Fibroblast of the conjunctiva (primary cell): ENCODE results near the gene ATP8B3.

Experiments used
- DNase-seq: peaks from one replicate; pipeline ENCODE4 v3.0.0-alpha.2; 2010; ENCODE audit warnings: low read depth

The ATP8B3 gene

DNA sequence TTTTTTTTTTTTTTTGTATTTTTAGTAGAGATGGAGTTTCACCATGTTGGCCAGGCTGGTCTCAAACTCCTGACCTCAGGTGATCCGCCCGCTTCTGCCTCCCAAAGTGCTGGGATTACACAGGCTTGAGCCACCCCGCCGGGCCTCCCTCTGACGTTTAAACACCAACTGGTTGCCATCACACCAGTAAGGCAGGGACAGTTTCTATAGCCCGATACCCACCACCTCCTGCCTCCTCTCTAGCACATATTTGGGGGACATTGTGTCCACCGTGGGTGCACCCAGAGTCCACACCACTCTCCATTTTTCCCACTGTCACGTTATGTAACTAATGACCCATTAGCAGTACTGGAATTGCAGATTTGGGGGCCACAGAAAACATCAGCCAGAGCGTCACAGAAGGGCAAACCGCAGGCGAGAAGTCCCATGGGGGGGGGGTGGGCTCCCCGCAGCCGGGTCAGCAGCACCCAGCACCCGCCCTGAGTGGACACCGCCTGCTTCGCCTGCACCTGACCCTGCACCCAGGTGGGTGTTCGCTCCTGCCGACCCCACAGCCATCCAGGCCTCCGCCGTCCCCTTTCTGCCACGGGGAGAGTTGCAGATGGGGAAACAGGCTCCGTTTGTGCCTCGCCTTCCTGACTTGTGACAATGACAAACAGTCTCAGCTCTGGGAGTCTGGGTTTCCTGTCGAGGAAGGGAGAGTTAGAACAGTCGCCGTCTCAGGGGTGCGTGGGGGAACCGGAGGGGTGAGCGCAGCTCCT is 55.2 kb downstream of the ATP8B3 start:
- DNase-seq: no peak

DNA sequence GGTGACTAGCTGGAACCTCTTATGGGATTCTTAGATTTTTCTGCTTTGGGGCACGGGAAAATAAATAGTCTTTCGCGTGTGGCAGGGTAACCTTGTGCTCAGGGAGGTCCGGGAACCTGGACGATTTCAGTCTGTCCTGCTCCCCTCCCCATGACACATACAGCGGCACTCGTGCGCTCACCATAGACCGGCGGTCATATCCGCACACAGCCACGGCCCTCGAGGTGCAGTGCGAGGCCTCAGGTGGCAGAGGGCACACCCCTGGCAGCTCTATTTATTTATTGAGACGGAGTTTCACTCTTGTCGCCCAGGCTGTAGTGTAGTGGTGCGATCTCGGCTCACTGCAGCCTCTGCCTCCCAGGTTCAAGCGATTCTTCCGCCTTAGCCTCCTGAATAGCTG is 55.8 kb downstream of the ATP8B3 start:
- DNase-seq: no peak

GRCh38 chr19:1755467-1756171 is 56.5 kb downstream of the ATP8B3 start:
- no peak for DNase-seq

DNA sequence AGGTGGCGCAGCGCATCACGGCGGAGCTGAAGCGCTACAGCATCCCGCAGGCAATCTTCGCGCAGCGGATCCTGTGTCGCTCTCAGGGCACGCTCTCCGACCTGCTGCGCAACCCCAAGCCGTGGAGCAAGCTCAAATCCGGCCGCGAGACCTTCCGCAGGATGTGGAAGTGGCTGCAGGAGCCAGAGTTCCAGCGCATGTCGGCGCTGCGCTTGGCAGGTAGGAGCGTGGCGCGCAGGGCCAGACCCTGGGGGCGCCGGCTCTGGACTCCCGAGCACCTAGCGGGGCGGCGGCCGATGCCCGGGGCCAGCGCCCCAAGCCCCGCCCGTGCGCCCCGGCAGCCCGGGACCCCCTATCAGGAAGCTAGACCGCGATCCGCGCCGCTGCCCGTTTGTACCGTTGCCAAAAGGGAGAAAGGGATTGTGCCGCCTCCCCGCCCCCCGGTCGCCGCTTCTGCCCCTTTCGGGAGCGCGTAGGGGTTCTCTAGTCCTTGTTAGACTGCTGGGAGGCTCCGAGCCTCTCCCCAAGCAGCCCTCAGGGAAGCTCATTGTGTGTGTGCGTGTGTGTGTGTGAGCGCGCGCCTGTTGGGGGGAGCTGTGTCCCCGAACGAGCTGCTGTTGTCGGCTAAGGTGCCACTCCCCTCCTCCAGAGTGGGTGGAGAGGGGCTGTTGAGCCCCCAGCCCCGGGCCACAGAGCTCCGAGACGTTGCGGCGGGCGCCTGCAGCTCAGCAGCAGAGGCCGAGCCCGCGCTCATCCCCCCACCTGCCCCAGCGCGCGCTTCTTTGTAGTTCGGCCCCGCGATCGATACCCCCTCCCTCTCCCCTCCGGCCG is 57.2 kb downstream of the ATP8B3 start:
- no peak for DNase-seq

GRCh38 chr19:1754018-1754635 is 57.9 kb downstream of the ATP8B3 start:
- DNase-seq: no peak

DNA sequence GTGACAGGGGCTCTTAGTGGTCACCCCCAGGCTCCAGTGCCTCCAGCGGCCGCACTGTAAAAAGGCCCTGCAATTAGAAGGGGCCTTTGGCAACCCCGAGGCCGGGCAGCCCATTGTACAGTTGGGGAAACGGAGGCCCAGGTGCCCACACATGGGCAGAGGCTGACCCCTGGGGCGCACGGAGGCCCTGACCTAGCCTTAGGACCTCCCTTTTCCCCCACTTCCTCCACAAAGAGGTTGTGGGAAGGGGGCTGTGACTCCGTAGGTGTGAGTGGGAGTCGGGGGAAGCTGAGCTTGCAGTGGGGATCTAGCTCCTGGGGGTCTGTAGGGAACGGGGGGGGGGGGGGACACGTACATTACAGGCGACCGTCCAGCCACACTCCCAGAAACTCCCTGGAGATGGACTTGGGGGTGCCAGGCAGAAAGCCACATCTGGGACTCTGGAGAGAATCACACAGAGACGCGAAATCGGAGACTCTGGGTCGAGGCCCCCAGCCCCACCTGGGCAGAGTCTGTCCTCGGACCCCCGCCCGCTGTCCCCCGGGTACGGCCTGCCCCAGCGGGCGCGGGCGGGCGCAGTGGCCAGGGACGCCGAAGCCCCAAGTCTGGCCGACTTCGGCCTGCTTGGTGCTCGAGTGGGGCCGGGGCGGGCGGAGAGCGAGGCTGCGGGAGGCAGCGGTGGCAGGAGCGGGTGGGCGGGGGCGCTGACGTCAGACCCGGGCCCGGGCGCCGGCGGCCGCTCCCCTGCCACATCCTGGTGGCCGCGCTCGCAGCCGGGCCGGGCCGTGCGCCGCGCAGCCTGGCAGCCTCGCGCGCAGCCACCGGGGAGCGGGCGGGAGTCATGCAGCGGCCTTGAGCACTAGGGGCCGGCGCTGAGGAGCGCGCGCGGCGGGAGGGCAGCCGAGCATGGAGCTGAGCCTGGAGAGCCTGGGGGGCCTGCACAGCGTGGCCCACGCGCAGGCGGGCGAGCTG is 59.0 kb downstream of the ATP8B3 start, which contains the start of gene ONECUT3:
Gene ONECUT3 (plus strand): TSS at position 750 of the 972 bp plus-strand sequence. CDS start 157 bp downstream, at position 907.
- DNase-seq: no peak

DNA sequence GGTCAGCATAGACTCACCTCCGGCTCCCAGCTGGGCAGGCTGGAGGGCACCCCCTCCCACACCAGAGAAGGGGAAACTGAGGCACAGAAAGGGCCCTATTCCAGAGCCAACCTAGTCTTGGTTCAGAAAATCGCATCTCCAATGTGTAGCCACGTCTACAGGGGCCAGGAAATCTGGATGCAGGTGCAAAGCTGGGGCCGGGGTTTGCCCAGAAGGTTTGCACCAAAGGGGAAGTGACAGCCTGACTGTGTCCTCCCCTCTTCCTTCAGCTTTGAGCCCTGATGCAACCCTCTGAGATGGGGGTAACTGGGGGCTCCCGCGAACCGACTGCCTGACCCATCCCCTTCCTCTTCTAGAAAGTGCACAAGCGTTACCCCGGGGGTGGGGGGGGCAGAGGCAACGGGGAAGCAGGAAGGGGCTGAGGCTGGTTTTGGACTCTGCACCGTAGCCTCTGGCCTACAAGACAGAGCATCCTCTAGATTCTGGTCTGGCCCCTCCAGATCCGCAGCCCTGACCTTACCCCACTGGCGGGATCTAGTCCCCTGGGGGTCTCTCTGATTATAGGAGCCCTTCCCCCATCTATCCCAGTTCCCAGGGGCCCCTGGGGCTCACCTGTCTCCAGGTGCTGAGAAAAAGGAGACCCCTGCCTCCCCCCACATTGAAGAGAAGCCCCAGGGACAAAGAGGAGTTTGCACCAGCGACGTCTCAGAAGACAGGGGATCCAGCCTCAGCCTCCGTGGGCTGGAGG is 59.9 kb downstream of the ATP8B3 start:
- no peak for DNase-seq

- DNase-seq: no peak
Observed at GRCh38 chr19:1751367-1752008, 60.6 kb downstream of the ATP8B3 start.

DNA sequence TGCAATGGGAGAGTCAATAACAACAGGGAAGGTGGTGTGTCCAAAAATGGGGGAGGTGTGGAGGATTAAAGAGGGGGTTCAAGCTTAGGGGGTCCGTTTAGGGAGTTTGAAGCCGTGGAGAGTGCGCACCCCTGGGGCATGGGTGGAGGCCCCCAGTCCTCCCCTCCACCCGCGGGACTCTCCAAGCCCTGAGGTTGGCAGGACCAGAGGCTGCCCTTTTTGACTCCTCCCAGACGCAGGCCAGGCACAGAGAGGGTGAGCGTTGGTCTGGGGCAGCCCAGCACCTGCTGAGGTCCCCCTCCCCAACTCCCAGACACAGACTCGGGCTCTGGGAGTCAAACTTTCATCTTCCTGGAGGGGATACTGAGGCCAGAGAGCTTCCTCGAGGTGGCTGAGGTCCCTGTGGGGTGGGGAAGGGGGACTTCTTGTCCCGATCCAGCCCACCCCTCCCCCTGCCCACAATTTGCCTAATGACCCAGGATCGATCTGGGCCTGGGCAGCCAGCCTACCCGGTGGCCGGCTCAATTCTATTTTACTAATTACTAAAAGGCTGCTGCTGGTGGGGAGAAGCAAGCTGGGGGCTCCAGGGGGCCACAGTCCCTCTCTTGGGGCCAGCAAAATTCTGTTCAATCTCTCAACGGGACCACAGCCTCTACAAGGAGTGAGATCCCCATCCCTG is 61.6 kb downstream of the ATP8B3 start:
- DNase-seq: no peak

DNA sequence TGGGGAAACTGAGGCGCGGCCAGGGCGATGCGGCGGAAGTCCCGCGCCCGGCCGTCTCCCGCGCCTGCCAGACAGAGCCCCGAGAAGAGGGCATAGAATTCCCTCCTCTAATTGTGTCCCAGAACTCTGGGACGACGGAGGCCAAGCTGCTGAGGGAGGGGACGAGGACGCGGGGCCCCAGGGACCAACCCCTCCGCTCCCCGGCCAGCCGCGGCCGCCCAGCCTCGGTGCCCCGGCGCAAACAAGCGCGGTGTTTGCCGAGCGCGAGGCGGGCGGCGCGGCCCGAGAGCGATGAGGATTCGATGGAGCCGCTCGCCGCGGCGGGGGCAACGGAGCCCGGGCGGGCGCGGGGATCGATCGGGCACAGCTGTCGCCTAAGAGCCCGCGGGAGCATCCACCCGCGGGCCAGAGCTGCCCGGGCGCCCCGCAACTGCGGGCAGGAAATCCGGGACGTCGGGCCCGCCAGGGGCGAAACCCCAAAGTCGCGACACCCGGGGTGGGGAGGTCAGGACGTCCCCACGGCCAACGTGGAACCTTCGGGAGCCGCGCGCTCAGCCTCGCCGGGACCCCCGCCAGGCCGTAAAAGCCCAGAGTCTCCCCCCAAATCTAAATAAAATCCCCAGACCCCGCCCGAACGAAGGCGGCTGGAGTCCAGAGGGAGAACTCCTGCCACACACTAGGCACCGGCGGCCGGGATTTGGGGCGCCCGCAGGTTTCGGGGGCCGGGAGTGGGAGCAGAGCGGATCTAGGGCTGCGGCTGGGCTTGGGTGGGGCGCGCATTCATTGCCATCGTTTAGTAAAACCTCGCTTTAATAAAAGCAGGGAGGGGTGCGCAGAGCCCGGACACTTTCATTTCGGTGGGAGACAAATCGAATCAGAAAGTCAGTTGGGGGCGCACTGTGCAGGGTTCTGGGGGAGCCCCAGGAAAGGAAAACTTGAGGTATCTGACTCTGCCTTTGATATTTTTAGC is 62.4 kb downstream of the ATP8B3 start:
- no peak for DNase-seq

DNA sequence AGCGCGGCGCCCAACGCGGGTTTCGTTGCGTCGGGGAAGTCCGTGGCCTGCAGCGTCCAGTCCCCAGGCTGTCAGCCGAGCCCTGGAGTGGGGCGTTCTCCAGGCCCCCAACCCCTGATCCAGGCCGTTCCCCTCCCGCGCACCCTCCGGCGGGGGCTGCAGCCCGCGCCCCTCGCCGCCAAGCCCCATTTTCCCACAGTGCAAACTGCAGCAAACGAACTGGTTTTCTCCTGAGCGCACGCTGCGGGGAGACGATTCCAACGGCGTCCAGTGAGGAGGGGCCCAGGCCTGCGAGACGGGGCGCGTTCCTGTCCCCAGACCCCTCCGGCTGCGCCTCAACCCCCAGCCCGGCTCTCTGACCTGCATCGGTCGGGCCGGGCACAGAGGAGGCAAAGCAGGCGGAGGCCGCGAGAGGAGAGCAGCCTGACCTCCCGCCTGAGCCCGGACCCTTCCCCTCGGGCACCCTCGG is 63.2 kb downstream of the ATP8B3 start:
- DNase-seq: no peak

GRCh38 chr19:1748115-1748872 is 63.8 kb downstream of the ATP8B3 start:
- no peak for DNase-seq

GRCh38 chr19:1747285-1748114 is 64.6 kb downstream of the ATP8B3 start:
- no peak for DNase-seq

GRCh38 chr19:1746401-1747284 is 65.4 kb downstream of the ATP8B3 start:
- DNase-seq: no peak

DNA sequence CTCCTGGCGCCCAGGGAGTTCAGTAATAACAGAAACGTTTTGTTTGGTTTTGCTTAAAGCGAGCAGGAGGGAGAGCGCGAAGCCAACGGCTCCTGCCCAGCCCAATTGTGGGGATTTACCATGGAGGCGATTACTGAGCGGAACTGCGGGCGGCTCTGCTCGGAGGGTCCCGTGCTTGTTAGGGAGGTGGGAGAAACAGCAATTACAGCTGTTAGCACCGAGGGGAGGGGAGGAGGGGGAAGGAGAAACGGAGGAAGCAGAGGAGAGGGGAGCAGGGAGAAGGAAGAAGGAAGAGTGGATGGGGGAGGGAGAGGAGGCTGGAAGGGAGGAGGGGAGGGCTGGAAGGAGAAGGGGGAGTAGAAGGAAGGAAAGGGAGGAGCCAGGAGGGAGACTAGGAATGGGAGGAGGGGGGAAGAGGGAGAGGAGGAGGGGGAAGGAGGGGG is 66.5 kb downstream of the ATP8B3 start:
- DNase-seq: no peak
